ENCODE results near the gene TNNI3K.

The TNNI3K gene

DNA sequence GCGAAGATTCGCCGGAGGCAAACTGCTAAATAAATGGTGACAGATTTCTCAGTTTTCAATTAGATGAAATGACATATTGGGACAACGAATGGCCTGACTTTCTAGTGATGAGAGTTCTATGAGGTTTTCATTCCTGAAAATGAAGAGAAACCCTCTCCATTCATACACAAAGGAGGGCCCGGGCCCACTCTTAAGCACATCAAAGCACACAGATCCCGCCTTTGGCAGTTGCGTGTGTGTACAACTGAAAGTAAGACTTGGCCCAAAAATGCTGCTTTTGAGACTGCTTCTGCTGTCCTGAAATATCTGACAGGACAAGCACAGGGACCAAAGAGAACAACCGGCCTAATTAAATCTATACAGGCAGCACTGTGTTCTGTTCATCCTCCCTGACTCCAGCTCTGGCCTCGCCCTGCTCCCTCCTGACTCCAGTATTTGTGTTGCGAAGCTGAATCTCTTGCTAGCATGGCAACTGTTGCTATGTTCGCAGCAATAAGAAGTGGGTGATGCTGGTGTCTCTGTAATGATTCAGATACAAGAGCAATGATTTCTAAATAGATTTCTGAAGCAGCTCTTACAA lies 269.8 kb downstream of the TNNI3K start:
- no peak for DNase-seq

DNA sequence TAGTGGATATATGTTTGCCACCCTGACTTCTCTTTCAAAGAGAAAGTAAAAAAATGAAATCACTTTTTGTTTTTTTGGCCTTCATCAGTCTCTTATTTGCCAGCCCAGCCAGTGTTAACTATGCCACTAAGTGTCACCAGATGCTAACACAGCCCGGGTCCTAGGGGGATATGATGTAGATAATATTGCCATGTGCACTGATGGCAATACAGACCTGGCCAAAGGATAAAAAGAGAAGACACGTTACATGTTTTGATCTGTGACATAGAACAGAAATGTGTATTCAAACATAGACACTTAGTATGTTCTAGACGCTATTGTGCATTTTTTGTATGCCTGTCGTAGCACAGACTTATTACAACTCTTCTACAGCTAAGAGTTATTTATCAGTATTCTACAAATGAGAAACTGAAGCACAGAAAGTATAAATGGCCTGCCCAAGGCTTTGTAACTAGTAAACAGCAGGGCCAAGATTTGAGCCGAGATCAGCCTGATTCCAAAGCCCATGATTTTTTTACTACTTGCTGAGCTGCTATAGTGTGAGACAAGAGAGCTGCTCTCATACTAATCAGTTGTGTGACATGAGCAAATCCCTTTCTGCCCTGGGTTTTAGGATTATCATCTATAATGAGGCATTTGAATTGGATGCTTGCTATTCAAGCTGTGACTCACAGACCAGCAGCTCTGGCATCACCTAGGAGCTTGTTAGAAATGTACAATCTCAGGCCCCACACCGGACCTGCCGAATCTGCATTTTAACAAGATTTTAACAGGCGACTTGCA lies 270.9 kb downstream of the TNNI3K start:
- no peak for DNase-seq

DNA sequence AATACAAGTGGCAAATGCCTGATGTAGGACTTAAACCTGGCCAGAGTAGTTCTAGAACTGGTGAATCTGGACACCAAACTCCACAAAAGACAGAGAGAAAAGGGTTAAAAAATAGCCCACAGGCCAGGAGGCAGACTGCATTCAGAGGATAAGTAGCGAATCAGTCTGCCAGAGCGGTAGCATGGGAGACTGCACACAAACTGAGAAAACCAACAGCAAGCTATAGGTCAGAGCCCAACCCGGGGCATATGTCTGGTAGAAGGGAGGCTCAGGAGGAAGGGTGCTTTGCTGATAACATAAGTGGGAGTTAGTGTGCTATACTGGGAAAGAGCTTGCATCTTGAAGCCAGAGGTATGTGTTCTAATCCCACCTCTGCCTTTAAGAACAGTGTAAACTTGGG lies 273.3 kb downstream of the TNNI3K start:
- no peak for DNase-seq

DNA sequence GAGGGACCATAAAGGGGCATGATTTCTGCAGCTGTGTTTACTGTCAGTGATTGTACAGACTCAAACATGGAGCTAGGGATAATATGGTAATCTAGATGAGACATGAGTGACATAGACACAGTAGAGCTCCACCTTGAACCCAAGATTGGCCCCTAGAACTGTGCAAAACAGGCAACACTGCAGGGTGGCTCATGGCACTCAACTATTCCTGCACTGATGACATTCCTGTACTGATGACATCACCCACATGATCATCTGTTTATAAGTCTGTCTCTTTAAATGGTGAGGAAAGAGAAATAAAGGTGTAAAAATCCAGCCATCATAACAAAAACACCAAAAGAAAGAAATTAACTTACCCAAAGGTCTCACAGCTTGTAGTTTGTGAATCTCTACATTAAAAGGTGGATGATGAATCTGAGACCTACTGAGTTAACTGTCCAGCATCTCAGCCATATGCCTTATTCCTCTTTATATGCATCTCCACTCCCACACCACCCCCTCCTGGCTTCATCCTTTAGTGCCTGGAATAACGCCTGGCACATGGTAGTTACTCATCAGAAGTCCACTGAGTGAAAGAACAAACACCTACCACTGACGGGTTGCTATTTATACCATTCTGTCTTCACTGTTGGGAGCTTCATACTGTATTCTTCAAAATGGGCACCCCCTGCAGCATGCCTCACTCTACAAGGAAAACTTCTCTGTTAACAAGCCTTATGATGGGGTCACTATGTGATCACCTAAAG lies 277.2 kb downstream of the TNNI3K start, which contains the start of gene LRRC53:
Gene LRRC53, minus strand, starts transcription at position 442 of the 746 bp plus-strand sequence. CDS start 29,262 bp downstream, outside the sequence.
- DNase-seq, result no peak

DNA sequence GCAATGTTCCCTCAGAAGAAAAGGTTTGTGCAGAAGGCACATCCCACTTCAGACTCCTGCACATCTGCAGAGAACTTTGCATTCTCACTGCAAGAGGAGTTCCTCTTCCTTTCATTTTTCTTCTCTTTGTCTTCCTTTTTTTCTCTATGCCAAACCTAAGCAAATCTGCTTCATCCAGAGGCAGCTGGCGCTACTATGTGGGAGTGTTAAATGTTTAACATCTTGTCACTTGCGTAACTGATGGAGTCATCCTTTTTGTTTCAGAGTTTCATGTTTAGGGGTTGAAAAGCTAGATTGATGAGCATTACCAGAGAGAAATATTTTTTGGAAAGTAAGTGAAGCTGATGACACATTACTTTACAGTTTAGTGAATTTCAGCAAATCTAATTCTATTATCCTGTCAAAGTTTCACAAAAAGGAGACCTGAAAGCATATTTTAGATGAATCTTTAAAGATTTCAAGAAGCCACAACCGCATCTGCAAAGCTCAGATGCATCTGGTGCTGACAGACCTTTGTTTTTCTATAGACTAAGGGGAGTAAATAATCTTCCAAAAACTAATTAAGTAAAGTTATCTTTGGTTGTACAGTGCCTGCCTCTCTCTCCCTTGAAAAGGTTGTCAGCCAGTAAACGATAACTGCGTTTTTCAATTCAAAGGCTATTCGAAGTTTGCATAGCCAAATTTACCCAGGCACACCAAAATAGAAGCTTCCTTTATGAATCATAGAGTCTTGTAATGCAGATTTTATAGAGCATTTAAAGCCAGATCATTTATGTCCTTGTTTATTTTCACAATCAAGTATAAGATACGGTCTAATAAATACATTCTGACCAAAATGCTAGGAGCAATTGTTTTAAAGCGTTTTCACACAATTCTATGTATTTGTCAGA lies 278.5 kb downstream of the TNNI3K start:
- no peak for DNase-seq

DNA sequence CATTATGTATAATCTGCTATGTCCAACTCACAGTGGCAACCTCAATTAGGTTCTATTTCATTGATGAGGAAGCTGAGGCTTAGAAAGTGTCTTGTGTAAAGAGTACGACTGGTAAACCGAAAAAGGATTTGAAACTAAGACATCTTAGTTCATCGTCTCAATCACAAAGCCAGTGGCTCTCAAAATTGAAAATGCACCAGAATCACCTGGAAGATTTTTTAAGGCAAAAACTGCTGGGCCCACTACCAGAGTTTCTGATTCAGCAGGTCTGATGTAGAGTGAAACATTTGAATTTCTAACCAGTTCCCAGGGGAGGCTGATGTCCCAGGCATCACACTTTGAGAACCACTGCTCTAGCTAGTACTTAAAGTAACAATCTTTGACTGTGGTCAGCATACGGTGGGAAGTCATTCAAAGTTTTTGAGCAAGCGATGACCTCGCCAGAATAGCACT lies 282.4 kb downstream of the TNNI3K start:
- no peak for DNase-seq

DNA sequence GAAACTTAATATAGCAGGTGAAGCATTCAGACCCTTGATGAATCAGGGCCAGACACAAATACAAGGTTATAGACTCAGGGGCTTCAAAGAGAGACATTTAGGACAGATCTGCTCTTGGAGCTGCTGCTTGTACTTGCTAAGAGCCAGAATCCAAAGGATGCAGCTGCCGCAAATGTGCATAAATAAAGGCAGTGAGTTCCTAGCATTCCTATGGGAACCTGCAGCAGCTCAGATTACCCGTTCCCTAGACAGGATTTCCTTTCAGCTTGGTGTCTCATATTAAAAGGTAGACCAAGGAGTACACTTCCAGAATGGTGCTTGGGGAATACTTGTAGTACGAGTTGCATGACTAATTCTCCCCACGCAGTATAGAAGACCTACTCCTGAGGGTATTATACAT lies 287.0 kb downstream of the TNNI3K start:
- no peak for DNase-seq

DNA sequence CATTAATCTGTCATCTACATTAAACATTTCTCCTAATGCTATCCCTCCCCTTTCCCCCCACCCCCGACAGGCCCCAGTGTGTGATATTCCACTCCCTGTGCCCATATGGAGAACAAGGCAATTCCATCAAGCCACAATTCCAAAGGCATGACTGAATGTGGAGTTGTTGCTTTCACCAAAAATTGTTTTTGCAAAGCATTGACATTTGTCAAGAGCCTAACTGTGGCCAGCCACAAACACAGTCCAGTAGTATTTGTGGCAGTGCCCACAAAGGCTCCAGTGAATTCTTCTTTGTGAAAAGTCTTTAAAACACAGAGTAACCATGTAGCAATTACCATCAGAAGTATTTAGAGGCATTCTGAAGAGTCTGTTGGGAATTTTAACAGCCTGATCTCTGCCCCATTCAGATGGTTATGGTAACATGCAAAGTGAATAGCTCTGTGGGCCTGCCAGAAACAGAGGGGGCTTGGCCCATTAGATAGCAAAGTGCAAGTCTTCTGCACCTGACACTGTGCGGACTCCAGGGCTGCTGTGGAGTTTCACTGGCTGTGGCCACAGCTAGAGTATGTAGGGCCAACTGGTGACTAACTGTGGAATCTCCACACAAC lies 288.8 kb downstream of the TNNI3K start:
- DNase-seq, result no peak

DNA sequence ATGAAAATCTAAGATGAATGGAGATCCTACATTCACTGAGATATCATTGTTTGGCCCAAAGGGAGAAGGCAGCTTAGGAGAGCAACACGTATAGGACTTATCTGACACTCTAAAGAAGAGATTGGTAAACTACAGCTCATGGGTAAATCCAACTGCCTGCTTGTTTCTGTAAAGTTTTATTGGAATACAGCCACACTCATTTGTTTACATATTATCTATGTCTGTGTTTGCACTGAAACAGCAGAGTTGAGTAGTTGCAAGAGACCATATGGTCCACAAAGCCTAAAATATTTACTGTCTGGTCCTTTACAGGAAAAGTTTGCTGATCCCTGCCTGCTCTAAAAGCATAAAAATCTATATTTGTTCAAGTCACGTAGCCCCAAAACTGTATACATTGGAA lies 291.5 kb downstream of the TNNI3K start:
- no peak for DNase-seq

DNA sequence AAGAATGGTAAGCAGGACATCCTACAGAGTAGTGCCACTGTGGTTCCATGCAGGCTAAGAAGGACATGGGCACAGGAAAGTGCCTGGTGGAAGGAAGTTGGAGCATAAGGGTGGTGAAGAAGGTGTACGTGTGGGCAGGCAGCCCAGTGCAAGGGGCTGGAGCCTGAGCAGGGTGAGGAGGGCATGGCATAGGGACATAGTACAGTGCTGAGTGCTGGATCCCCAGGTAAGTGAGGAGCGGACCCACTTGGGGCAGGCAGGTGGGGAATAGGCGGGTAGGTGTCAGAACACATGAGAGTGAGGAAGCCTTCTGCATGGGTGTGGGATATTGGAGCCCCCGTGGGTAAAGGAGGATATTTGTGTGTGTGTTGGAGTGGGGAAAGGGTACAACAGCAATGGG lies 292.9 kb downstream of the TNNI3K start:
- DNase-seq, result no peak

DNA sequence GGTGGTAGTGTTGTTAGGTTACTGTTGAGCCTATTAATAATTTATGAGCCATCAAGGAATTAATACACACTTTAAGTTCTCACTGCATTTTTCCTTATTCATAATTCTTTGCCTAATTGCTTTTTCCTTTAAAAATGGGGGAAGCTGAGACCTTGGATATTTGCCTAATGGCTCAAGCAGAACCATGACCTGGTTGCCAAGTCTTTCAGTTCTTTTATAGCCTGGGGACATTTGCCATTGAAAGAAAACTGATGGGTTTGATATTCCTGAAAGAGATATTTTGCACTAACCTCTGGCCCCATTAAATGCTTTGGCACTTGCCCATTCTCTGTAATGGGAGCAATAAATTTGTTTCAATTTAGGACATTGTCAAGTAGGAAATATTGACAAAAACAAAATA lies 295.7 kb downstream of the TNNI3K start:
- no peak for DNase-seq

DNA sequence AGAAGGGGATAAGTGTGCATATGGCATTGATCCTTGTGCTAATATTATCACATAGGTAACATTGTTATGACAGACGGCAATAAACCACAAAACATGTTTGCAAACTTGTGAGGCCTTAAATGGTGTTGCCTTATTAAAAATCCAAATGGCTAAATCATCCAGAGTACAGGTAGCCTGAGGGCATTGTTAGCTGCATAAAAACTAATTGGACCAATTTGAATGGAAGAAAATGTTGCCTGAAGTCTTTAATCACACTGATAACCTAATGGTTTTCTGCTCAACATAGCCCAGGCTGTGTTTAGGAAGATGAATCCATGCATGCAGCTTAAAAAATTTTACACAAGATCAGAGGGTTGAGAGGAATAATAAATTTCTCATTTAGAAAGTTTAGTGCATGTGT lies 296.6 kb downstream of the TNNI3K start:
- no peak for DNase-seq

DNA sequence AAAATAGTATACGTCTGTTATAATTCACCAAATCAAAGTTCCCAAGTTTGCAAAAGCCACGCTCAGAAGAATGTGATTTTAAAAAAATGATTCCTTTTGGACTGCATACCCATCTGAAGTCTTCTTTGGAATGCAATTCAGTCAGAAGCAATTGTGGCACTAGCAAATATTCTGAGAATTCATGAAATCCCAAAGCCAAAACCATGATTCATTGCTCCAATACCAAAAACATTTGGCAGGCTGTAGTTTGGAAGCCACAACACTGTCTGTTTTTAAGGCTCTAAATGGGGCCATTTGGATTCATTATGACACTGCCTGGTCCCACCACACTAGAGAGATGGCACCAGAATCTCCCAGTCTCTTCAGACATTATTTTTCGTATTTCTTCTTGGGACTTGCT lies 299.1 kb downstream of the TNNI3K start:
- no peak for DNase-seq

DNA sequence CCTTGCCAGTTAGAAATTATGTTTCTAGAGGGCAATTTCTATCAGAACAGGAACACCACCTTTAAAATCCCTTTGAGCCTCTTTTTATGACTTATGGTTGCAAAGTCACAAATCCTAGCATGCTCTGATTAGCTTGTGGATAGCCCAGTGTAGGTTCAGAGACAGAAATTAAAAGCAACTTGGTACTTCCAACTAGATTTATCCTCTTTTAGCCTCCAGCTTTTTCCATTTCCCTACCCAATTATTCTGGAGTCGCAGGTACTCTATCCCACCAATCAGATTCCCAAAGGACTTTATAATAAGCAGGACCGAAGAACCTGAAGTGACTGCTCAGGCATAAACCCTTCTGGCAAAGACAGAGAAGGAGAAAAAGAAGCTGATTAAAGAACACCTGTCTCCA lies 310.6 kb downstream of the TNNI3K start:
- no peak for DNase-seq

DNA sequence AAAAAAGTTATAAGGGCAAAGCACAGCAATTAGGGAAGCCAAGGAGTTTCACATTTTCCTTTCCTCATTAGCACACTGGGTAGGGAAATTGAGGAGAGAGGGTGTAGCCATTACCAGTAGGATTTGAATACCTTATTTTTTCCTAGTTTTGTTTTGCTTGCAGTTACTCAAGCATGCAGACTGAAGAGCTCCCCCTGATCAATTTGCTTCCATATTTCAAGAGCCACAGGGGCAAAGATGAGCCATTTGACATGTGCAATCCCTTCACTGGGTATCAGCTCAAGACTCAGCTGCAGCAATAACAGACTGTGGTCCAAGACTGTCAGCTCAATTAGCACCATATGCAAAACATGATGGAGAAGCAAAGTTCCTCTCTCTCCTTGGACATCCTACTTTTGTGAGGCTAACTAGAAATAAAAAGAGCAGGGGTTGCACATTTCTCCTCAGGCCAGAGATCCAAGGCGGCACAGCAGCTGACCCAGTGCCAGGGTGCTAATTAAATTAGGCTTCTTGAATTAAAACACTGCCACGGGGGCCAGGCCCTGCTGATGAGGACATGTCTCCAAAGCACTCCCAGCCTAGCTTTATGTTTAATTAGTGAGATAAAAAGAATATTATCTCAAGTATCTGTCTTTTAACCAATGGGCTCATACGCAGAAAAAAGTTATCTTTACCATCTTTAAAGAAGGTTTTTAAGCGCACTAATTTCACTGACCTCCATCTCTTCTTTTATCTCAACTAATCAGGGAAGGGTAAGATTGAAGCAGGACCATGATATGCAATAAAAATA lies 314.0 kb downstream of the TNNI3K start:
- no peak for DNase-seq

DNA sequence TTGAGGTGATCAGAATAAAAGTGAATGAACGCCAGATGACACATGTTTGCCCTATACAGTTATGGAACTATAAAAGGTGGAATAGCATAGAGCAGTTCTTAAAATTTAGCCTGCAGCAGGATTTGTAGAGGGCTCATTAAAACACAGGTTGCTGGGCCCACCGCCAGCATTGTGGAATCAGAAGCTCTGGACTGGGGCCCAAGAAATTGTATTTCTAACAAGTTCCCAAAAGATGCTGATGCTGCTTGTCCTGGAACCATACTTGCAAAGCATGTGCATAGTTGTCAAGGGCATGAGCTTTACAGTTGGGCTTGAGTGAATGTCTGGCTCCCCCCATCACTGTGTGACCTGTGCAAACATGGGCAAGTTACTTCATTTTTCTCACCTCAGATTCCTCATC lies 314.7 kb downstream of the TNNI3K start:
- DNase-seq, result no peak

DNA sequence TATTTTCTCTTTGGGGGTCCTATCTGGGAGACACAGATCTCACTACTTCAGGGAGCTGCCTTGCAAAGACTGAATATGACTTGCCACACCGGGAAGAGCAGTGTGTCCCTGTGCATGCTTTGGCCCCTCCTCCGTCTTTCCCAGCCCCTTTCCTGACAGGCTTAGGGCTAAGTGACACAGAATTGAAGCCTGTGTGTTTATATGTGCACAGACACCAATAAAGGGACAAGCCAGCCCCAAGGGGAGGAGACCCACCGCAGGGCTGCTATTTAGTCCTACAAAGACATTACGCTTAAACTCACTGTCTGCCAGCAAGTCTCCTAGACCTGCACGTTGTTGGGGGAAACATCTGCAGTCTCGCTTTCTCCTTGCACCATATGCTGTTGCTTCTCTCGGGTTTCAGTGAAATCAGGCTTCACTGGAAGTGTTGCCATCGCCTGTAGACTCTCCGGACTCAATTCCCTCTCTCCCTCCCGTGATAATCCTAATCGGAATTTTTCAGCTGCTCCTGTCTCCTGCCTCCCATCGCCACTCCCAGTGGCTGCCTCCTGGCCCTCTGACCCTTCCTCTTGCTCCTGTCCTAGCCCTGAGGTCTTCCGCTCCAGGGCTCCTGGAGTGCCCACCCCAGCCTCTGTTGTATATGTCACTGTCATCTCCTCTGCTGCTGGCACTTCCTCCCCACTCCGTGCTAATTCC lies 335.8 kb downstream of the TNNI3K start:
- no peak for DNase-seq

DNA sequence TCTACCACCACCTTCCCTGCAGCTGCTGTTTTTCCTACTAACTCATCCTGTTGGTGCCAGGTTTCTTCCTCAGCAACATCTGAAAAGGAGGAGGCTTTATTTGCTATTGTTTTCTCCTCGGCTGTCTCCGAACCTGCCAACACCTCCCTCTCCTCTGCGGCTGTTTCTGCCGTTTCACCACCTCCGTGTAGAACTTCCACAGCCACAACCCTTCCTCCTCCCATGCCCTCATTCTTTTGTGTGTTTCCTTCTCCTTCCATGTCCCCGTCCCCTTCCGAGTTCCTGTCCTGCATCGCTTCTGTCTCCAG lies 336.3 kb downstream of the TNNI3K start:
- no peak for DNase-seq

DNA sequence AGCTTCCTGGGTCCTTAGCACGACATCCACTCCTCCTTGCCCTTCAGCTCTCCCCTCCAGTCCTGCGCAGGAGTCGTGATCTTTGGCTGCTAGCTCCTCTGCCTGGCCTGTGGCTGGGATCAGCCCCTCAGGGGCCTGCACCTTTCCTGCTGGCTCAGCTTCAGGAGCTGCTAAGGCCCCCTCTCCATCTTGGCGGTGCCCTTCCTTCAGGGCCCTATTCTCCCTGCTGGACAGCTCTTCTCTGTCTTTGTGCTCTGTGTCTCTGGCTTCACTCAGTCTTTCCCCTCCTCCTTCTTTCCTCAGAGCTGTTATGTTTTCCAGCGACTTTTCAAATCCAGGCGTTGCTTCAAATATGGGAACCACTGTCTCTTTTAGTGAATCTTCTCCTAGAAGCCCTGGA lies 336.7 kb downstream of the TNNI3K start:
- DNase-seq, result no peak

DNA sequence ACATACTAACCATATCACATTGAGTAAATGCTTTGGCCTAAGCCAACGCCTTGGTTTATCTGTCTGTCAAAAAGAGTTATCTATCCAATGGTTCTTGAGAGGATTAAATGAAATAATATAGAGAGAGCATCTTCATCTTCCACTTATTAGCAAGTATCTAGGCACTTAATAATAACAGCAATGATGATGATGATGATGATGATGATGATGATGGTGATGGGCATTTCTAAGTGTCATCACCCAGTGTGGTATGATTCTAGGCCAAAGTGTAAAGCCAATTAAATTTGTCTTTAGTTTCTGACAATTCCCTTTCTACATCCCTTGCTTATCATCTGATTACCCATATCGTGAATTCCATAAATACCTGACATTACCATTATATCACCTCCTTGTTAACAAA lies 342.9 kb downstream of the TNNI3K start:
- no peak for DNase-seq

DNA sequence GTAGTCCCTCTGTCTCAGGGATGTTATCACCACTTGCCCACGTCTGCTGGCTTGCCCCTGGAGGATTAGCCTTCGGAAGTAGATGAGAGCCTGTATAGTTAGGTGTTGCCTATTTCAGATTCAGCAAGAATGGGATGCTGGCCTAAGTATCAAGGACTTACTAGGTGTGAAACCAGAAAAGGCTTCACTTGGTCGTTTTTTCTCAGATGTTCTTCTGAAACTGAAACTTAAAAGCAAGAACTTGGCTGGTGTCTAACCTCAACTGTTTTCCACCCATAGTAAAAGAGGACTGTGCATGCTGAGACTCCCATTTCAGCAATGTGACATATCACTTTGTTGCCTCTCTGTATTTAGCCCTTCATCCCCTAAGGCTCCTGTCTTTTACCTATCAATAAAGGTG lies 344.2 kb downstream of the TNNI3K start:
- DNase-seq, result peak; percentile 3
